Activated CD8-positive, alpha-beta T cell treated with anti-CD3 and anti-CD28 coated beads for 36 hours (primary cell): ENCODE data around the gene MAMLD1. TPM values are rescaled to one million over a fixed set of nuclear protein-coding genes. Genes with fewer than 3 reads are reported as not detected.
A peak's percentile ranks its signal among the peaks of the same experiment; 100 is the strongest.

Experiments
- ATAC-seq: fragments of 200-7000 bp; cut with Tn5 transposase; one replicate; pipeline ENCODE4 v1.10.0; 2021; ENCODE audit warnings: mild to moderate bottlenecking, moderate library complexity
- CTCF ChIA-PET: fragments of 350-600 bp; sonication (Branson Sonifier 250); formaldehyde crosslinking; loops from one replicate; lab custom pipeline; 2021; ENCODE audit warnings: antibody characterized with exemption; lab: Charles Lee
- POLR2A ChIA-PET: fragments of 350-600 bp; sonication (Branson Sonifier 250); formaldehyde crosslinking; loops from one replicate; lab custom pipeline; 2021; ENCODE audit warnings: antibody characterized with exemption; lab: Charles Lee
- DNase-seq: peaks from one replicate; pipeline ENCODE4 v3.0.0-alpha.2; 2020
- H3K27ac Mint-ChIP-seq: one replicate; pipeline ENCODE4 v1.8.0; 2021; ENCODE audit warnings: mild to moderate bottlenecking, mixed read lengths
- H3K27me3 Mint-ChIP-seq: one replicate; pipeline ENCODE4 v1.8.0; 2021; ENCODE audit warnings: mixed read lengths
- H3K36me3 Mint-ChIP-seq: one replicate; pipeline ENCODE4 v1.8.0; 2021; ENCODE audit warnings: low read depth, mixed read lengths
- H3K4me1 Mint-ChIP-seq: one replicate; pipeline ENCODE4 v1.8.0; 2021; ENCODE audit warnings: low read depth, mixed read lengths
- H3K4me3 Mint-ChIP-seq: one replicate; pipeline ENCODE4 v1.8.0; 2021; ENCODE audit warnings: mild to moderate bottlenecking, moderate library complexity, mixed read lengths
- H3K9me3 Mint-ChIP-seq: one replicate; pipeline ENCODE4 v1.8.0; 2021; ENCODE audit warnings: mixed read lengths
- intact Hi-C: fragments of 100-400 bp; cut with micrococcal nuclease; formaldehyde crosslinking; loops from one replicate; pipeline ENCODE4 v1.10.0; 2022
- total RNA-seq, 2 experiments: library from RNA; stranded (reverse); gene quantifications; one replicate each; pipeline ENCODE4 v1.2.3, GENCODE V29; 2021
- TF ChIP-seq, protein P1 (sequence below): fragments of 200-600 bp; IDR thresholded peaks from one replicate; pipeline ENCODE4 v1.8.0; 2022; ENCODE audit warnings: antibody characterized with exemption, mild to moderate bottlenecking

MAMLD1 gene
- total RNA-seq, 2 experiments from 2014 or later: 1.8 to 2.0 TPM

- Mint-ChIP-seq H3K4me3 (no peak overlapping the region), H3K27me3 (no peaks in the 10 kb centered on the region), H3K27ac (peak overlapping the region; percentile 87), H3K4me1 (peaks cover 45% of the 10 kb centered on the region), H3K36me3 (no peaks in the 10 kb centered on the region), H3K9me3 (no peaks in the 10 kb centered on the region)
- TF ChIP-seq, protein P1, sequence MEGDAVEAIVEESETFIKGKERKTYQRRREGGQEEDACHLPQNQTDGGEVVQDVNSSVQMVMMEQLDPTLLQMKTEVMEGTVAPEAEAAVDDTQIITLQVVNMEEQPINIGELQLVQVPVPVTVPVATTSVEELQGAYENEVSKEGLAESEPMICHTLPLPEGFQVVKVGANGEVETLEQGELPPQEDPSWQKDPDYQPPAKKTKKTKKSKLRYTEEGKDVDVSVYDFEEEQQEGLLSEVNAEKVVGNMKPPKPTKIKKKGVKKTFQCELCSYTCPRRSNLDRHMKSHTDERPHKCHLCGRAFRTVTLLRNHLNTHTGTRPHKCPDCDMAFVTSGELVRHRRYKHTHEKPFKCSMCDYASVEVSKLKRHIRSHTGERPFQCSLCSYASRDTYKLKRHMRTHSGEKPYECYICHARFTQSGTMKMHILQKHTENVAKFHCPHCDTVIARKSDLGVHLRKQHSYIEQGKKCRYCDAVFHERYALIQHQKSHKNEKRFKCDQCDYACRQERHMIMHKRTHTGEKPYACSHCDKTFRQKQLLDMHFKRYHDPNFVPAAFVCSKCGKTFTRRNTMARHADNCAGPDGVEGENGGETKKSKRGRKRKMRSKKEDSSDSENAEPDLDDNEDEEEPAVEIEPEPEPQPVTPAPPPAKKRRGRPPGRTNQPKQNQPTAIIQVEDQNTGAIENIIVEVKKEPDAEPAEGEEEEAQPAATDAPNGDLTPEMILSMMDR: no peak
- DNase-seq (peak; percentile 77), ATAC-seq (peak; percentile 85)
- intact Hi-C loops: loop anchor here (2.0 to 10.0 kb wide), 3 partner anchors 92 to 518 kb away; partner anchors contain the start of gene MAMLD1
- CTCF ChIA-PET: interaction anchor here (0.8 to 1.4 kb wide), 3 partner anchors 104 to 130 kb away, joined by 3 to 4 read pairs (median 3); partner anchors contain the start of gene MAMLD1
- POLR2A ChIA-PET: interaction anchor here (0.9 to 1.0 kb wide), 2 partner anchors 86 to 120 kb away, joined by 3 read pairs; partner anchors contain the start of gene MTM1
Observed at GRCh38 chrX:150482537-150483206, 119.6 kb downstream of the MAMLD1 start.

- Mint-ChIP-seq H3K9me3 (no peaks in the 10 kb centered on the region), H3K36me3 (no peaks in the 10 kb centered on the region), H3K4me1 (peaks cover 41% of the 10 kb centered on the region), H3K4me3 (no peak overlapping the region), H3K27ac (peak overlapping the region; percentile 87), H3K27me3 (no peaks in the 10 kb centered on the region)
- ATAC-seq: no peak
- no peak for DNase-seq
- intact Hi-C loops: loop anchor here (2.0 to 10.0 kb wide), 3 partner anchors 91 to 519 kb away; partner anchors contain the start of gene MAMLD1
- ChIA-PET POLR2A (interaction anchor here (0.9 to 1.0 kb wide), 2 partner anchors 85 to 121 kb away, joined by 3 read pairs; partner anchors contain the start of gene MTM1), CTCF (interaction anchor here (0.8 to 1.5 kb wide), 5 partner anchors 34 to 129 kb away, joined by 3 to 4 read pairs (median 3); partner anchors contain the start of gene MAMLD1)
- TF ChIP-seq, protein P1: no peak
Observed at GRCh38 chrX:150483356-150483985, 120.4 kb downstream of the MAMLD1 start.

DNA sequence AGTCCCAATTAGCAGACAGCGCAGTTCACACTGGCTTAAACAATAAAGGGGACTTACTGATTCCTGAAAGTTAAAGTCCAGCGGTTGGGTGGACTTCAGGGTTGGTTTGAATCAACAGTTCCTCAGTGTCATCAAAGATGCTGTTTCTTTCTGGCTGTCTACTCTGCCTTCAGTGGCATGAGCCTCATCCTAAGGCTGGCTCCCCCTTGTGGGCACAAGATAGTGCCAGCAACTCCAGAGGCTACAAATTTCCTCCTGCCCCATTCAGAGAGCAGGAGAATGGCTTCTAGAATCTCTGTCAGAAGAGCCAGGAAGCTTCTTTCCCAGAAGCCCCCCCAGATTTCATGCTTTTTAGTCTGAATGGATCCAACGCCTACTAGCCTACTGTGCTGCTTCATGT, 122.9 kb downstream of the MAMLD1 start:
- POLR2A ChIA-PET: interaction anchor here (0.6 kb wide), 1 partner anchor 85 kb away, joined by 3 read pairs; no protein-coding TSS in a partner anchor
- Mint-ChIP-seq H3K4me1 (peaks cover 24% of the 10 kb centered on the region), H3K27me3 (no peaks in the 10 kb centered on the region), H3K9me3 (no peaks in the 10 kb centered on the region), H3K27ac (no peak overlapping the region), H3K36me3 (no peaks in the 10 kb centered on the region), H3K4me3 (no peak overlapping the region)
- DNase-seq (peak; percentile 59), ATAC-seq (peak; percentile 38)
- CTCF ChIA-PET: interaction anchor here (0.7 to 2.0 kb wide), 12 partner anchors 12 to 197 kb away, joined by 3 to 7 read pairs (median 3); no protein-coding TSS in a partner anchor
- intact Hi-C loops: loop anchor here (10.0 kb wide), 2 partner anchors 121 to 521 kb away; partner anchors contain the start of gene MAMLD1
- TF ChIP-seq, protein P1: peak; percentile 33

DNA sequence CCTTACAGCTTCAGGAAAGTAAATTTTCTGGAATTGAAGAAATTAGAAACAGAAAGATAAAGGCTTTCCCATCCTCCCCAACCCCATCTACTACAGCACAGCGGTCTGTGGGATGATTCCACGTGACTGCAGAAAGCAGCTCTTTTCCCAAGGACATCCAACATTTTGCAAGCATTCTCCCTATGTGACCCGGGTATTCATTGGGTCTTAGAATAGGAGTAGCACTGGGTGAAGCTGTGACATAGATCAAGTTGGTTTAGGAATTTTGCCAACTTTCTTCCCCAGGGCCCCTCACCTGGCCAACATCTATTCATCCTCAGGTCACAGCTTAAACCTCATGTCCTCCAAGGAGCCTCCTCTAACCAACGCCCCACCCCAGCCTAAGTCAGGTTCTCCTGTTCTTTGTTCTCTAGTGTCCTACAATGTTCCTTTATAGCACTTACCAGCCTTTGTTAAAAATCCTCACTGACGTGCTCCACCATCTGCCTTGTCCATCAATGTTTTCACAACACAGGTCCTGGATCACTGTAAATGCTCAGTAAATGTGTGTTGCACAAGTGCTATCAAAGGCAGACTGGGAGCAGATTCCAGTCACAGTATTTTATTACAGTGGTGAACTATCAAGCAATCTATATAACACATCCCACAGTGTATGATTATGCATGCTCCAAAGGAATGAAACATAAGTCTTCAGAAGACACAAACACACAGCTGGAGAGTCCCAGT, 124.4 kb downstream of the MAMLD1 start:
- CTCF ChIA-PET: interaction anchor here (0.7 to 2.0 kb wide), 4 partner anchors 14 to 538 kb away, joined by 3 to 5 read pairs (median 4); no protein-coding TSS in a partner anchor
- Mint-ChIP-seq H3K36me3 (no peaks in the 10 kb centered on the region), H3K27me3 (no peaks in the 10 kb centered on the region), H3K4me3 (no peak overlapping the region), H3K27ac (no peak overlapping the region), H3K9me3 (no peaks in the 10 kb centered on the region), H3K4me1 (peaks cover 14% of the 10 kb centered on the region)
- POLR2A ChIA-PET: no interaction called here
- DNase-seq (no peak), ATAC-seq (no peak)
- intact Hi-C loops: loop anchor here (10.0 kb wide), 2 partner anchors 123 to 523 kb away; partner anchors contain the start of gene MAMLD1
- TF ChIP-seq, protein P1: no peak
